RWPE1 (cell line): ENCODE measurements around the gene HECW1.
A peak's percentile ranks its signal among the peaks of the same experiment; 100 is the strongest.

ENCODE experiments used
- CTCF ChIA-PET: fragments of 350-600 bp; sonication (Branson Sonifier 250); formaldehyde crosslinking; extraction: SDS; loops from one replicate; lab custom pipeline; 2021; lab: Yijun Ruan, JAX
- POLR2A ChIA-PET: fragments of 400-600 bp; formaldehyde crosslinking; extraction: SDS; loops from one replicate; lab custom pipeline; 2020; ENCODE audit warnings: antibody characterized with exemption; ENCODE audit not compliant: low non-redundant PET; lab: Yijun Ruan, JAX
- DNase-seq: peaks from one replicate; pipeline ENCODE4 v3.0.0; 2012; ENCODE audit warnings: low spot score
- H3K27ac ChIP-seq: fragments of 450-650 bp; 2 replicates; pipeline ENCODE4 v1.5.1; 2017
- TF ChIP-seq, protein P1 (sequence below): fragments of 450-650 bp; conservative IDR thresholded peaks from 2 replicates; pipeline ENCODE4 v1.5.1; 2017; ENCODE audit warnings: low read depth, mild to moderate bottlenecking

Gene HECW1

DNA sequence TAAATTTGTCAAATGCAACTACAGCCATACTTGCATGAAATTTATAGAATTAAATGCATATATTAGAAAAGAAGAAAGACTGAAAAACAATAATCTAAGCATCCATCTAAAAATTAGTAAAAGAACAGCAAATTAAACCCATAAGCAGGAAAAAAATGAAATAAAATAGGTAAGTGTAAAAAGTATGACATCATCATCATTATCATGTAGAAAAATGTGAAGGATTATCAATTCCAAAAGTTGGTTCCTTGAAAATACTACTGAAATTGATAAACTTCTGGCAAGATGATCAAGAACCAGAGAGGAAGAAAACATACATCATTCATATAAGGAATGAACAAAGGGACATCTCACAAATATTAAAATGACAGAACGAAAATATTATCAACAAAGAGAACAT is 19.6 kb upstream of the HECW1 start:
- TF ChIP-seq, protein P1, sequence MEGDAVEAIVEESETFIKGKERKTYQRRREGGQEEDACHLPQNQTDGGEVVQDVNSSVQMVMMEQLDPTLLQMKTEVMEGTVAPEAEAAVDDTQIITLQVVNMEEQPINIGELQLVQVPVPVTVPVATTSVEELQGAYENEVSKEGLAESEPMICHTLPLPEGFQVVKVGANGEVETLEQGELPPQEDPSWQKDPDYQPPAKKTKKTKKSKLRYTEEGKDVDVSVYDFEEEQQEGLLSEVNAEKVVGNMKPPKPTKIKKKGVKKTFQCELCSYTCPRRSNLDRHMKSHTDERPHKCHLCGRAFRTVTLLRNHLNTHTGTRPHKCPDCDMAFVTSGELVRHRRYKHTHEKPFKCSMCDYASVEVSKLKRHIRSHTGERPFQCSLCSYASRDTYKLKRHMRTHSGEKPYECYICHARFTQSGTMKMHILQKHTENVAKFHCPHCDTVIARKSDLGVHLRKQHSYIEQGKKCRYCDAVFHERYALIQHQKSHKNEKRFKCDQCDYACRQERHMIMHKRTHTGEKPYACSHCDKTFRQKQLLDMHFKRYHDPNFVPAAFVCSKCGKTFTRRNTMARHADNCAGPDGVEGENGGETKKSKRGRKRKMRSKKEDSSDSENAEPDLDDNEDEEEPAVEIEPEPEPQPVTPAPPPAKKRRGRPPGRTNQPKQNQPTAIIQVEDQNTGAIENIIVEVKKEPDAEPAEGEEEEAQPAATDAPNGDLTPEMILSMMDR = no peak
- ChIA-PET CTCF (no interaction called here), POLR2A (no interaction called here)
- DNase-seq = no peak
- H3K27ac ChIP-seq = no peak overlapping the region

DNA sequence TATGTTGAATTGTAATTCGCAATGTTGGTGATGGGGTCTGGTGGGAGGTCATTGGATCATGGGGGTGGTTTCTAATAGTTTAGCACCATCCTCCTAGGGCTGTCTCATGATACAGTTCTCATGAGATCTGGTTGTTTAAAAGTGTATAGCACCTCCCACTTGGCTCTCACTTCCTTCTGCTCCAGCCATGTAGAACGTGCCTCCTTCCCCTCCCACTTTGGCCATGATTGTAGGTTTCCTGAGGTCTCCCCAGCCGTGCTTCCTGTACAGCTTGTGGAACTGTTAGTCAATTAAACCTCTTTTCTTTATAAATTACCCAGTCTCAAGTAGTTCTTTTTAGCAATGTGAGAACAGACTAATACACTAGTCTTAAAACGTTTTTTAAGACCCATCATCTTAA is 15.6 kb upstream of the HECW1 start:
- CTCF ChIA-PET = no interaction called here
- POLR2A ChIA-PET = no interaction called here
- no peak overlapping the region for H3K27ac ChIP-seq
- no peak for DNase-seq
- TF ChIP-seq, protein P1 = no peak

DNA sequence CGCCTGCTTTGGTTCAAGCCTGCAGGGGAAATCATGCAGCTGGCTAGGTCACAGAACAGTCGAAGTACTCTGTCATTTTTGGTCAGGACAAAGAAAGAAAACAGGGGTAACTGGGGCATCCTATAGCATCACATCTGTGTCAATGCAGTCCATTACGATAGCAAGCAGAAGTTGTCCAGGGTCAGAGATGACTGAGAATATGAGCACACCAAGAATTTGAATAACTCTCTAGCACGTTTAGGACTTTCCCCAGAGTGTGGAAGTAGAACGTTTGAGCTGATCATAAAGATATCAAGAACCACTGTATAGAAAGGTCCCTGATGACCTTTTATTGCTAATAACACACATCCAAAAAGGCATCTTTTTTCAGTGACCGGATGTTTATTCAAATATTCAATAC is 12.7 kb upstream of the HECW1 start:
- ChIA-PET POLR2A (no interaction called here), CTCF (no interaction called here)
- no peak for DNase-seq
- TF ChIP-seq, protein P1 = no peak
- no peak overlapping the region for H3K27ac ChIP-seq

DNA sequence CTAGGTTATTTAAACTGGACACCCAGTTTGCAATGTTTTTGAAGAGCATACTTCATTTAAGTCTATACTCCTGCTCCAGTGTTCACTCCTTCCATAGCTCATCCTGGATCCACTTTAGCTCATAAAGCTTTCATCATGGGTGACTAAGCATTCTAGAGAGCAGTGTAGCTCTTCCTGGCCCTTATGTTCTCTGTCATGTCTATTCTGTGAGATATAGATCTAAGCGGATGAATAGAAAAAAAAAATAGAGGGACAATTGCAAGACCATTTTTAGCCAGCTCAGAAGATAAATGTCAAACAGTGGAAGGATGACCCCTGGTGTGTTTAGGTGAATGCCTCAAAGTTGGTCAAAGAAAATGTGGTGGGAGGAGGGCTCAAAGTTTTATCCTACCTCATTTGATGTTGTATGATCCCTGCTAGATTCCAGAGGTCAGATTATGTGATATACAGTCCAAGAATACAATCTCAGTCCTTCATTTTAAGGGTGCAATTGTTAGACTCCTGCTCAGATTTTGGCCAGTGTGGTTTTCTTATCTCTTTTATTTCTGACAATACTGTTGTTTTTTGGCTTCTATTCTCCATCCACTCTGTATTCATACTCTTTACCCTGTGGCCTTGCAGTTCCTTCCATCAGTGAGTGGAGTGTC is 7.5 kb upstream of the HECW1 start:
- H3K27ac ChIP-seq = no peak overlapping the region
- TF ChIP-seq, protein P1 = no peak
- ChIA-PET POLR2A (no interaction called here), CTCF (interaction anchor here (0.6 to 1.0 kb wide), 2 partner anchors 13 to 16 kb away, joined by 3 to 4 read pairs; no protein-coding TSS in a partner anchor)
- DNase-seq = no peak

DNA sequence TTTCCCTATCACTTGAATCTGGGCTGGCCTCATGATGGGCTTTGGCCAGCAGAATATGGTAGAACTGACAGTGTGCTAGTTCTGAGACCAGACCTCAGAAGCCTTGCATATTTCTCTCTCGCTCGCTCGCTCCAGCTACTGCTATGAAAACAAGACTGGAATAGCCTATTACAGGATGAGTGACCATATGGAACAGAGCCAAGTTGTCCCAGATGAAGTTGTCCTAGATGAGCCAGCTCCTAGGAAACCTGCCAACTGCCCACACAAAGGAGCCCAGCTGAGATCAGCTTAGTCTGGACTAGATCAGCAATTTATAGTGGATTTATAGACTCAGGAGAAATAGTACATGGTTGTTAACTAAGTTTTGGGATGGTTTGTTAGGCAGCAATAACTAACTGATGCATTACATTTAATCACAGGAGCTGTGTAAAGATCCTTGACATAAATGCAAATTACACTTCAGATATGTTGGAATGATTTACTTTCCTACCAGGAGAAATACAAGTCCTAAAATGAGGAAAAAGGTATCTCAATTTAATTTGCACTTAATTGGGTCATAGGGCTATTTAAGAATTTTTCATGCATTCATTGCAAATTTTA is 6.8 kb upstream of the HECW1 start:
- CTCF ChIA-PET = interaction anchor here (0.6 to 1.0 kb wide), 2 partner anchors 12 to 16 kb away, joined by 3 to 4 read pairs; no protein-coding TSS in a partner anchor
- POLR2A ChIA-PET = no interaction called here
- TF ChIP-seq, protein P1 = no peak
- no peak overlapping the region for H3K27ac ChIP-seq
- DNase-seq = no peak

DNA sequence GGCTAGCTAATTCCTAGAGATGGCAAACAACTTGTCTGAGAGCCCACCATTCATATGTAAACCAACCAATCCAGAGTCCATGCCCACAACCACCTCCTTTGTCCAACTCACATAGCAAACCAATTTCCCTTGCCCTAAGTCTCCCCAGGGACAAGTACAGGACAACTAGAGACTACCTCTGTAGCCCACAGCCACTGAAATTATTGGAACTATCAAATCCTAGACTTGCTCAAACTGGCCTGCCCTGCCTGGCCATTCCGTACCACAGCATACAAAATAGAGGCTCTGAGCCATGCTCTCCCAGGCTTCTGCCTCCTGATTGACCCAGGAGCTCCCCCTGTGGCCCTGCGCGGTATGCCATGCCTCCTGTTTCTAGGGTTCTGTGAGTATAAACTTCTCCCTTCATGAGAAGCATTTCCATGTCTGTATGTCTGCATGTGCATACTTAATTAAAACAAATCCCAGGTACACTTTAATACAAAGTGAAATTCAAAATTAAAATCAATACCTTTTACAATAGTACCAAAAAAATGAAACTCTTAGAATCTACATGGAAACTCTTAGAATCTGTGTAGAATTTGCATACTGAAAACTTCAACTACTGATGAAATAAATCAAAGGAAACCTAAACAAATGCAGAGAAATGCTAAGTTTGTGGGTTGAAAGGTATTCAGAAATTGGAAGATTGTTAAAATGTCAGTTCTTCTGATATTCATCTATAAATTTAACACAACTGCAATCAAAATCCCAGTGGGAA is 4.0 kb upstream of the HECW1 start:
- TF ChIP-seq, protein P1 = peak; percentile 95
- ChIA-PET POLR2A (no interaction called here), CTCF (interaction anchor here (0.6 to 1.5 kb wide), 14 partner anchors 13 to 1867 kb away, joined by 3 to 7 read pairs (median 3); no protein-coding TSS in a partner anchor)
- DNase-seq = peak; percentile 70
- no peak overlapping the region for H3K27ac ChIP-seq
